IPS-20b (cell line): ENCODE measurements around the gene STPG2.

Experiments used
- H3K27ac ChIP-seq: one replicate; pipeline ENCODE4 v1.5.1; 2013; ENCODE audit warnings: low read length
- H3K27me3 ChIP-seq: 2 replicates; pipeline ENCODE4 v1.6.1; 2013; ENCODE audit warnings: mild to moderate bottlenecking, low read length, inconsistent platforms; ENCODE audit not compliant: insufficient read depth
- H3K36me3 ChIP-seq: 2 replicates; pipeline ENCODE4 v1.6.1; 2013; ENCODE audit warnings: low read depth, mild to moderate bottlenecking, inconsistent platforms, low read length, moderate library complexity; ENCODE audit not compliant: insufficient read depth
- H3K4me1 ChIP-seq: 2 replicates; pipeline ENCODE4 v1.6.1; 2013; ENCODE audit warnings: mild to moderate bottlenecking, control low read depth, inconsistent platforms, low read length, moderate library complexity; ENCODE audit not compliant: insufficient read depth
- H3K4me3 ChIP-seq: 2 replicates; pipeline ENCODE4 v1.5.1; 2013; ENCODE audit warnings: mild to moderate bottlenecking, low read length, inconsistent platforms
- H3K9ac ChIP-seq: 2 replicates; pipeline ENCODE4 v1.6.1; 2013; ENCODE audit warnings: low read depth, mild to moderate bottlenecking, inconsistent platforms, low read length, moderate library complexity
- H3K9me3 ChIP-seq: 2 replicates; pipeline ENCODE4 v1.6.1; 2013; ENCODE audit warnings: mild to moderate bottlenecking, low read depth, low read length, inconsistent platforms; ENCODE audit not compliant: insufficient read depth

The STPG2 gene

GRCh38 chr4:98148856-98149255, 5.6 kb upstream of the STPG2 start:
- H3K36me3 ChIP-seq: no peaks in the 10 kb centered on the region
- H3K4me3 ChIP-seq: no peak overlapping the region
- no peak overlapping the region for H3K9ac ChIP-seq
- H3K27ac ChIP-seq: no peak overlapping the region
- H3K4me1 ChIP-seq: no peaks in the 10 kb centered on the region
- no peaks in the 10 kb centered on the region for H3K27me3 ChIP-seq
- no peaks in the 10 kb centered on the region for H3K9me3 ChIP-seq

- Histone ChIP-seq H3K9me3 (no peaks in the 10 kb centered on the region), H3K4me3 (no peak overlapping the region), H3K9ac (no peak overlapping the region), H3K27me3 (no peaks in the 10 kb centered on the region), H3K27ac (no peak overlapping the region), H3K4me1 (no peaks in the 10 kb centered on the region), H3K36me3 (no peaks in the 10 kb centered on the region)
These were observed 17.1 kb downstream of the STPG2 start for GRCh38 chr4:98126141-98126540.

DNA sequence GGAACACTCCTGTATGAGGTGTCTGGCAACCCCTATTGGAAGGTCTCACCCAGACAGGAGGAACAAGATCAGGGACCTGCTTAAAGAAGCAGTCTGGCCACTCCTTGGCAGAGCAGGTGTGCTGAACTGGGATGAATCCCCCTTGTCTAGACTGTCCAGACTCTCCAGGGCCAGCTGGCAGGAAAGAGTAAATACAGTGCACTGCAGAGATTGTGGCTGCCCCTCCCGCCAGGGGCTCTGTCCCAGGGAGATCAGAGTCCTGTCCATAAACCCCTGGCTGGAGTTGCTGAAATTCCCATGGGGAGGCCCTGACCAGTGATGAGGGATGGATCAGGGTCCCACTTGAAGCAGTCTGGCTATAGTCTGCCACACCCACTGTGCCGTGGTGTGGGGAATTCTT, 17.7 kb downstream of the STPG2 start:
- Histone ChIP-seq H3K4me3 (no peak overlapping the region), H3K27me3 (no peaks in the 10 kb centered on the region), H3K9me3 (no peaks in the 10 kb centered on the region), H3K4me1 (no peaks in the 10 kb centered on the region), H3K9ac (no peak overlapping the region), H3K36me3 (no peaks in the 10 kb centered on the region), H3K27ac (no peak overlapping the region)

DNA sequence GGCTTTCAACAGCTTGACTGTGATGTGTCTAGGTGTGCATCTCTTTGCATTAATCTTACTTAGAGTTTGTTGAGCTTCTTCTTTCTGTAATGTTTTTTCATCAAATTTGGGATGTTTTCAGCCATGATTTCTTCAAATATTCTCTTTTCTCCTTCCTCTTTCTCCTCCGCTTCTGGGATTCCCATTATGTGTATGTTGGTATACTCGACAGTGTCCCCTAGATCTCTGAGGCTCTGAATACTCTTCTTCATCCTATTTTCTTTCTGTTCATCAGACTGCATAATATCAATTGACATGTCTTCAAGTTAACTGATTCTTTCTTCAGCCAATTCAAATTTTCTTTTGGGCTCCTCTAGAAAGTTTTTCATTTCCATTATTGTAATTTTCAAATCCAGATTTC, 25.9 kb downstream of the STPG2 start:
- Histone ChIP-seq H3K4me3 (no peak overlapping the region), H3K27ac (no peak overlapping the region), H3K36me3 (no peaks in the 10 kb centered on the region), H3K9ac (no peak overlapping the region), H3K4me1 (peaks cover 5% of the 10 kb centered on the region; the same call in 1 of the 2 replicates), H3K27me3 (no peaks in the 10 kb centered on the region), H3K9me3 (peaks cover 6% of the 10 kb centered on the region; the same call in 1 of the 2 replicates)

GRCh38 chr4:98113012-98113411, 30.3 kb downstream of the STPG2 start:
- H3K9me3 ChIP-seq: peaks cover 6% of the 10 kb centered on the region; the same call in 1 of the 2 replicates
- no peaks in the 10 kb centered on the region for H3K27me3 ChIP-seq
- peaks cover 5% of the 10 kb centered on the region; the same call in 1 of the 2 replicates for H3K4me1 ChIP-seq

DNA sequence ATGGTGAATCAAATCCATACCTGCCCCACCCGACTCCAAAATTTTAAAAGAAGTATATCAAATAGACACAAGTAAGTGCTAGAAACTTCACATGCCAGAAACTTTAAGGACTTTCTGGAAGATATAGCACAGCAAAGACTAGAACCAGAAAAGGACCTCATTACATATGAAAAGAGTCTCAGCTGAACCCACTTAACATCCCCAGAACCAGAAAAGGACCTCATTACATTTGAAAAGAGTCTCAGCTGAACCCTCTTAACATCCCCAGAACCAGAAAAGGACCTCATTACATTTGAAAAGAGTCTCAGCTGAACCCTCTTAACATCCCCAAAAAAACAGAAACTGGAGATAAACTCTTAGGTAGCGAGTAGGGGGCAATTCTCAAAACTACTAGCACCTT, 32.3 kb downstream of the STPG2 start:
- Histone ChIP-seq H3K9me3 (0 out of 2 replicates have a peak, but pooled peaks cover 5% of the 10 kb centered on the region), H3K36me3 (no peaks in the 10 kb centered on the region), H3K9ac (no peak overlapping the region), H3K4me1 (peaks cover 5% of the 10 kb centered on the region; the same call in 1 of the 2 replicates), H3K4me3 (no peak overlapping the region), H3K27me3 (no peaks in the 10 kb centered on the region), H3K27ac (no peak overlapping the region)

More at GRCh38 chr4:98113012-98113411, 30.3 kb downstream of the STPG2 start:
- no peak overlapping the region for H3K9ac ChIP-seq
- no peak overlapping the region for H3K27ac ChIP-seq
- H3K4me3 ChIP-seq: no peak overlapping the region
- no peaks in the 10 kb centered on the region for H3K36me3 ChIP-seq

DNA sequence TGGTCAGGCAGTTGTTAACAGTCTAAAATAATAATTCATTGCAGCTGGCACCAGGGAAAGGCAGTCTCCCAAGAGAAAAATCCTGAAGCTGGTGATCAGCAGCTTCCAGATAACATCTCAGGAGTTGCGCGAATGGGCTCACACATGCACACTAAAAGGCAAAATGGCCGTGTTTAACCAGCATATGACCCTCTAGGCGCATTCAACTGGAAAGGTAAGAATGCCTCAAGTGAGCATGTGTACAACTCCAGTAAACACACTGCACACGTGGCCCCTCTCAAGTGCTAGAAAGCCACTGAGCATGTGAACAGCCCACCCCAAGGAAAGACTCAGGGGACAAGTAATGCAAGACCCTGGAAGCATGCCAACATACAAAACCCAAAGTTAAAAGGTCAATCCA, 33.1 kb downstream of the STPG2 start:
- Histone ChIP-seq H3K4me1 (peaks cover 5% of the 10 kb centered on the region; the same call in 1 of the 2 replicates), H3K9ac (no peak overlapping the region), H3K4me3 (no peak overlapping the region), H3K9me3 (0 out of 2 replicates have a peak, but pooled peaks cover 5% of the 10 kb centered on the region), H3K27me3 (no peaks in the 10 kb centered on the region), H3K36me3 (no peaks in the 10 kb centered on the region), H3K27ac (no peak overlapping the region)

DNA sequence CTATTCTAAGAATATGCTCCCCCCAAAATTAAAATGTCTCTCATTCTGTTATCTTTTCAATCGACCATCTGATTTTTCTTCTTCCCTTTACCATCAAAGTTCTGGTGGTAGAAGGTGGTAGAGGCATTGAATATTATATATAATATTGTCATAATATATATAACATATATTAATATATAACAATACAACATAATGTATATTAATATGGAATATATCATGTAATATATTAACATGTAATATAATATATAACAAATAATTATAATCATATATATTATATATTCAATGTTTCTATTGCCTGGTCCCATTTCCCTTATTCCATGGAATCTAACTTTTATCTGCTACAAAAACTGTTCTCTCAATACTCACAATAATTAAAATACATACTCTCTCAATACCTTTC, 40.6 kb downstream of the STPG2 start:
- Histone ChIP-seq H3K4me3 (no peak overlapping the region), H3K27ac (no peak overlapping the region), H3K27me3 (no peaks in the 10 kb centered on the region), H3K4me1 (no peaks in the 10 kb centered on the region), H3K9me3 (no peaks in the 10 kb centered on the region), H3K36me3 (no peaks in the 10 kb centered on the region), H3K9ac (no peak overlapping the region)

GRCh38 chr4:98101988-98102387, 41.3 kb downstream of the STPG2 start:
- Histone ChIP-seq H3K27me3 (no peaks in the 10 kb centered on the region), H3K9ac (no peak overlapping the region), H3K4me1 (no peaks in the 10 kb centered on the region), H3K36me3 (no peaks in the 10 kb centered on the region), H3K4me3 (no peak overlapping the region), H3K27ac (no peak overlapping the region), H3K9me3 (no peaks in the 10 kb centered on the region)

- Histone ChIP-seq H3K4me1 (no peaks in the 10 kb centered on the region), H3K4me3 (no peak overlapping the region), H3K27me3 (no peaks in the 10 kb centered on the region), H3K36me3 (no peaks in the 10 kb centered on the region), H3K9ac (no peak overlapping the region), H3K9me3 (no peaks in the 10 kb centered on the region), H3K27ac (no peak overlapping the region)
These were observed 44.5 kb downstream of the STPG2 start for GRCh38 chr4:98098764-98099163.

GRCh38 chr4:98094118-98094517, 49.2 kb downstream of the STPG2 start:
- no peak overlapping the region for H3K9ac ChIP-seq
- no peaks in the 10 kb centered on the region for H3K4me1 ChIP-seq
- no peaks in the 10 kb centered on the region for H3K36me3 ChIP-seq
- no peak overlapping the region for H3K27ac ChIP-seq
- H3K27me3 ChIP-seq: no peaks in the 10 kb centered on the region
- H3K9me3 ChIP-seq: no peaks in the 10 kb centered on the region
- H3K4me3 ChIP-seq: no peak overlapping the region

GRCh38 chr4:98093662-98094061, 49.6 kb downstream of the STPG2 start:
- no peak overlapping the region for H3K9ac ChIP-seq
- no peaks in the 10 kb centered on the region for H3K36me3 ChIP-seq
- no peak overlapping the region for H3K27ac ChIP-seq
- no peaks in the 10 kb centered on the region for H3K4me1 ChIP-seq
- H3K27me3 ChIP-seq: no peaks in the 10 kb centered on the region
- H3K4me3 ChIP-seq: no peak overlapping the region
- H3K9me3 ChIP-seq: no peaks in the 10 kb centered on the region
